DND-41 (cell line): ENCODE measurements around the gene SHROOM3.

ENCODE experiments used
- ATAC-seq: fragments of 200-7000 bp; cut with Tn5 transposase; 3 replicates; pipeline ENCODE4 v1.9.1; 2021; ENCODE audit warnings: low read depth; ENCODE audit not compliant: insufficient read depth
- DNase-seq: peaks from one replicate; pipeline ENCODE4 v3.0.0-alpha.2; 2020
- H2AFZ ChIP-seq: 2 replicates; pipeline ENCODE4 v1.6.0; 2012; ENCODE audit warnings: low read depth, low read length
- H3K27ac ChIP-seq: 2 replicates; pipeline ENCODE4 v1.5.1; 2012; ENCODE audit warnings: low read length, inconsistent platforms
- H3K27me3 ChIP-seq: fragments of 200-600 bp; sonication (generic); 2 replicates; pipeline ENCODE4 v1.6.0; 2012; ENCODE audit warnings: low read length, mild to moderate bottlenecking, inconsistent platforms; ENCODE audit not compliant: insufficient read depth, poor library complexity
- H3K36me3 ChIP-seq: 2 replicates; pipeline ENCODE4 v1.5.1; 2012; ENCODE audit warnings: low read length, inconsistent platforms; ENCODE audit not compliant: insufficient read depth
- H3K4me1 ChIP-seq: 2 replicates; pipeline ENCODE4 v1.5.1; 2012; ENCODE audit warnings: mild to moderate bottlenecking, low read length; ENCODE audit not compliant: insufficient read depth
- H3K4me2 ChIP-seq: 2 replicates; pipeline ENCODE4 v1.6.0; 2012; ENCODE audit warnings: mild to moderate bottlenecking, moderate library complexity, low read length, inconsistent platforms; ENCODE audit not compliant: insufficient read depth
- H3K4me3 ChIP-seq, 2 experiments: fragments of 200-600 bp in 1 of 2; shearing (Covaris generic) in 1 of 2; 2 replicates each; pipeline ENCODE4 v1.5.1; 2012 to 2016; ENCODE audit warnings: inconsistent platforms in 2 of 2, low read length in 2 of 2, mild to moderate bottlenecking in 2 of 2, low read depth in 1 of 2, moderate library complexity in 1 of 2
- H3K79me2 ChIP-seq: 2 replicates; pipeline ENCODE4 v1.6.0; 2012; ENCODE audit warnings: low read length, inconsistent platforms; ENCODE audit not compliant: insufficient read depth
- H3K9ac ChIP-seq: 2 replicates; pipeline ENCODE4 v1.6.0; 2012; ENCODE audit warnings: low read depth, mild to moderate bottlenecking, inconsistent platforms, low read length, moderate library complexity
- H3K9me3 ChIP-seq: 2 replicates; pipeline ENCODE4 v1.5.1; 2012; ENCODE audit warnings: low read length, moderate library complexity, mild to moderate bottlenecking, inconsistent platforms; ENCODE audit not compliant: insufficient read depth, severe bottlenecking
- H4K20me1 ChIP-seq: 2 replicates; pipeline ENCODE4 v1.6.0; 2012; ENCODE audit warnings: low read length; ENCODE audit not compliant: insufficient read depth
- CTCF ChIP-seq: IDR thresholded peaks from 2 replicates; pipeline ENCODE4 v1.5.1; 2012; ENCODE audit warnings: borderline replicate concordance, low read length, moderate library complexity, mild to moderate bottlenecking; ENCODE audit not compliant: poor library complexity, severe bottlenecking; ENCODE audit errors: extremely low read depth
- EZH2 ChIP-seq: IDR thresholded peaks from 3 replicates; pipeline ENCODE4 v1.6.1; 2012; ENCODE audit warnings: borderline replicate concordance, low read depth, mild to moderate bottlenecking, moderate library complexity, low read length, inconsistent platforms; ENCODE audit not compliant: severe bottlenecking

The SHROOM3 gene

GRCh38 chr4:76644831-76645485 is 209.9 kb downstream of the SHROOM3 start:
- H3K36me3 ChIP-seq = no peaks in the 10 kb centered on the region
- H3K27ac ChIP-seq = no peak overlapping the region
- H3K4me2 ChIP-seq = no peak overlapping the region
- ATAC-seq (no peak), DNase-seq (no peak)
- no peaks in the 10 kb centered on the region for H3K79me2 ChIP-seq
- no peak overlapping the region for H3K9ac ChIP-seq
- TF ChIP-seq EZH2 (no peak), CTCF (no peak)
- no peaks in the 10 kb centered on the region for H3K4me1 ChIP-seq
- H3K27me3 ChIP-seq = no peaks in the 10 kb centered on the region
- H2AFZ ChIP-seq = no peak overlapping the region
- H3K9me3 ChIP-seq = no peaks in the 10 kb centered on the region
- no peaks in the 10 kb centered on the region for H4K20me1 ChIP-seq
- no peak overlapping the region for H3K4me3 ChIP-seq

GRCh38 chr4:76649086-76649485 is 214.1 kb downstream of the SHROOM3 start:
- Histone ChIP-seq H3K9ac (no peak overlapping the region), H3K4me1 (no peaks in the 10 kb centered on the region), H4K20me1 (no peaks in the 10 kb centered on the region), H2AFZ (no peak overlapping the region), H3K79me2 (no peaks in the 10 kb centered on the region), H3K4me2 (no peak overlapping the region), H3K36me3 (no peaks in the 10 kb centered on the region), H3K9me3 (no peaks in the 10 kb centered on the region), H3K4me3 (no peak overlapping the region), H3K27ac (no peak overlapping the region), H3K27me3 (no peaks in the 10 kb centered on the region)
- TF ChIP-seq CTCF (no peak), EZH2 (no peak)
- DNase-seq (no peak), ATAC-seq (no peak)

- DNase-seq (no peak), ATAC-seq (no peak)
- Histone ChIP-seq H3K27ac (no peak overlapping the region), H2AFZ (no peak overlapping the region), H3K4me2 (no peak overlapping the region), H3K9me3 (no peaks in the 10 kb centered on the region), H3K4me1 (no peaks in the 10 kb centered on the region), H3K4me3 (no peak overlapping the region), H3K27me3 (no peaks in the 10 kb centered on the region), H4K20me1 (no peaks in the 10 kb centered on the region), H3K79me2 (no peaks in the 10 kb centered on the region), H3K9ac (no peak overlapping the region), H3K36me3 (no peaks in the 10 kb centered on the region)
- TF ChIP-seq CTCF (no peak), EZH2 (no peak)
Measured at GRCh38 chr4:76651616-76652015, 216.6 kb downstream of the SHROOM3 start.

- Histone ChIP-seq H3K27ac (no peak overlapping the region), H3K27me3 (no peaks in the 10 kb centered on the region), H3K4me1 (no peaks in the 10 kb centered on the region), H2AFZ (no peak overlapping the region), H3K36me3 (no peaks in the 10 kb centered on the region), H3K79me2 (no peaks in the 10 kb centered on the region), H3K4me2 (no peak overlapping the region), H3K4me3 (no peak overlapping the region), H3K9me3 (no peaks in the 10 kb centered on the region), H4K20me1 (no peaks in the 10 kb centered on the region), H3K9ac (no peak overlapping the region)
- TF ChIP-seq EZH2 (no peak), CTCF (no peak)
- ATAC-seq (no peak), DNase-seq (no peak)
Measured at GRCh38 chr4:76652389-76652788, 217.4 kb downstream of the SHROOM3 start.
